Measurements from ENCODE around the gene SKIL.

The SKIL gene

DNA sequence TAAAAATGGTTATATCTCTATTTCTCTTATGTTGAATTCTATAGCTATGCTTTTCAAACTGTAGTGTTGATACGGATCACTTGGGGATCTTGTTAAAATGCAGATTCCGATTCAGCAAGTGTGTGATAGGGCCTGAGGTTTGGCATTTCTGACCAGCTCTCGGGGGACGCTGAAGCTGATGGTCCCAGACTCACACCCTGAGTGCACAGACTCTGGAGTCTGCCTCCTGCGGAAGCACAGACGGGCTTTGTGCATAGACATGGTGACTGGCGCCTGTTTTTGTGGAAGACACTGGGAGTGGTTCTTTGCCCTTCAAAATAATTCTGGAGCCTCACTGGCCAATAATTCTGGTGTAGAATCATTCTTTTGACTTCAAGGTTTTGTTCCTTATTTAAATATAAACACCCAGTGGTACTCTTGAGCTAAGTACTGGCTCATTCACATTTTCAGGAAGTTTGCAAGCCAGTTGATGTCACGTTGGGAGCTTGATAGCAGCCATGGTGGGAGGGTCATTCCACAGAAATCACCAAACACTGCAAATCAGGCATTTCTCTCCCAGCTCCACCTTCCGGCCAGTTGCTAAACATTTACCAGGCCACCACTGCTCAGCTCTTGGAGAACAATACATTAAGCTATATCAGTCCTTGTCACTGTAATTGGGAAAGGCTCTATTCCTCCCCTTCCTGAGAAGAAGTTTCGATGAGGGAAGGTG is 80.3 kb downstream of the SKIL start:
- DNase-seq (ENCODE audit: low read depth in 2 of 2) = no peak

DNA sequence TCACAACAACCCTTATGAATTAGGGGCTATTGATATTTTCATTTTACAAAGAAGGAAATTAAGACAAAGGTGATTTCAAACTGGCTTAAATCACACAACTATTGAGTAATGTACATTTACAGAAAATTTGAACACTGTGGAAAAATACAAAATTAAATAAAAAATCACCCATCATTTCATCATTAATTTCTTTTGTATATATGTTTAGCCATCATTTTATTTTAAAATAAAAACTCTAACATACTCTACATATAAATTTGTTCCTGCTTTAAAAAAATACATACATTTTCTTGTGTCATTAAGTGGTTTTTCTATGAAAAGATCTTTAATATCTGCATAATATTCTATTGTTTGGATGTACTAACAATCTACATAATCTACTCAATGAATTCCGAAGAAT is 81.3 kb downstream of the SKIL start:
- no peak for DNase-seq (ENCODE audit: low read depth in 2 of 2)

DNA sequence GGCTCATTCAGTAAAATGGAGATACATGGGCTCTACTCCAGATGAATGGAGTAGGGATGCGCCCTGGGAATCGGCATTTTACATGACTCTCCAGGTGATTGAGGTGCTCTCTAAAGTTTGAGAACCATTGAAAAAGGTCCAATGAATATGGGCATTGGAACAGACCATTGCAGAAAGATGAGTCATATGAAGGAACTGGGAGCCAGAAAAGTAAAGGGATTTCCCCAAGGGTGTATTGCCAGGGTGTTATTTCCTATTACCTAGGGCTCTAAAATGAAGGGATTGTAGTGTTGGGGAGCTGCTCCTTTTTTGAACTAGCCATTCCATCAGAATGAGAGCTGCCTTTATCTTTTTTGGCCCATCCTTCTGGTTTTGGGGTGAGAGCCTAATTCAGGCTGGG is 82.8 kb downstream of the SKIL start:
- no peak for DNase-seq (ENCODE audit: low read depth in 2 of 2)

DNA sequence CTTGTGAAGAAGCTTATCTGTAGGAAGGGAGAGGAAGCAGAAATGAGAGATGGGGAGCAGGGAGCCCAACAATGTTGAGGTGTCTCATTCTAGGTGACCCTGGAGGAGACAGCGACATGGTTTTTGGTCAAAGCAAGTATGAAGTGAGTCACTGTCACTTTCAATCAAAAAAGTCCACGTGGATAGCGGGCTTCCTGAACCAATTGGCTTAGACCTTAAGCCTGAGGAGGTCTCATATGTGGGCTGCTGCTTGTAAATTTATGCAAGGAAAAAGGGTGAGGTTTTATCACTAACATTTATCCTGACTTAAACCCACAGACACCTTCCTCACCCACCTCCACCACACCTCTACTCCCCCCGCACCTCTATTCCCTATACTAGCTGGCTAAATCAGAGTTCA is 83.9 kb downstream of the SKIL start:
- DNase-seq (ENCODE audit: low read depth in 2 of 2) = no peak

DNA sequence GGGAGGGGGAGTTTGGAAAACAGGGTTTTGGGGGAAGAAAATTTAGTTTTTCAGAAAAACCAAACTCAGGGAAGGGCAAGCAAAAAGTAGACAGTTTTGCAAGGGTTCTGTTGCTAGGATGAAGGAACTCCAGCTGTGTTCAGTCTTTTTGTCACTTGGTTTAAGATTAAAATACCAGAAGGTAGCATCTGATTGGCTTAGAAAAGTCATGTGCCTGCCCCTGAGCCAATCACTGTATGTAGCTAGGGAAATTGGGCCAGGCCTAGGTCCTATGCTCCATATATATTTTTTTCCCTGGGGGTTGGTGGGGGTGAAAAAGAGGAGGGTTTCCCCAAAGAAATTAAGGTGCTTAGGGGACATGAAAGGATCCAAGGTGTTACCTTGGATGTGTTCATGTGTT is 85.4 kb downstream of the SKIL start:
- no peak for DNase-seq (ENCODE audit: low read depth in 2 of 2)

DNA sequence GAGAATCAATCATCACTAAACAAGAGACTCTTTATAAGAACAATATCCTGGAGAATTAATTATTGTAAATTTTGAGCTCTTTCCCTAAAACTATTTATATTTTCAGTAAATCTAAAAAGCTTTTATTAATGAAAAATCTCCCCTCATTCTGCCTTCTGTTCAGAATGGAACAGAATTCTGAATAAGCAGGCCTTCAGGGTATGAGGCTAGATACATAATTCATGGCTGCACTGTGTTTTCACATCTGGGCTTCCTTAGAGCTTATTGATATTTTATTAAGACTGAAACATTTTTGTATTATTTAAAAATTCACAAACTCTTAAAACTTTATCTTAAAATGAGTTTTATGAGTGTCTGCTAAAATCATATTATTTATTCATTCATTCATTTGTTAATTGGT is 85.9 kb downstream of the SKIL start:
- no peak for DNase-seq (ENCODE audit: low read depth in 2 of 2)

Measured in stimulated activated CD8-positive, alpha-beta memory T cell treated with anti-CD3 and anti-CD28 coated beads, Interleukin-15, amount 100 ng/mL, for 4 hours (primary cell).